DOHH2 (cell line): Measurements from ENCODE around the gene PTCH1.

Source experiments
- CTCF ChIP-seq: fragments of 200-600 bp; sonication (generic); IDR thresholded peaks from one replicate; pipeline ENCODE4 v1.5.1; 2014; ENCODE audit warnings: antibody characterized with exemption, mild to moderate bottlenecking, low read depth, low read length; ENCODE audit not compliant: poor library complexity, severe bottlenecking
- EZH2phosphoT487 ChIP-seq: fragments of 200-600 bp; sonication (generic); IDR thresholded peaks from 2 replicates; pipeline ENCODE4 v1.6.1; 2017; ENCODE audit warnings: borderline replicate concordance, mild to moderate bottlenecking, antibody characterized with exemption, low read length, moderate library complexity, mixed read lengths

GRCh38 chr9:95422650-95423049 lies 94.1 kb downstream of the PTCH1 start:
- no peak for TF ChIP-seq CTCF
- no peak for TF ChIP-seq EZH2phosphoT487
